ENCODE measurements around the gene HYI.

GRCh38 chr1:43452789-43453441 lies 816 bp downstream of the HYI start:
- TF ChIP-seq POLR2A (IDR thresholded peaks at IDR 0.05): no peak
- no peak for TF ChIP-seq CTCF (IDR thresholded peaks at IDR 0.05)

All from lower leg skin (tissue), 3 donors.